HG03066 (cell line): ENCODE results near the gene NBEAL1.
"Not testable (repeated sequence)": the region's sequence is repeated elsewhere in the genome, so short reads cannot be mapped to it uniquely, and the experiment has no call there.

Source experiments
- ATAC-seq: cut with Tn5 transposase; IDR thresholded peaks from one replicate; pipeline ENCODE4 v1.9.1; 2021; ENCODE audit warnings: low read depth; ENCODE audit not compliant: unreplicated experiment

NBEAL1 gene

DNA sequence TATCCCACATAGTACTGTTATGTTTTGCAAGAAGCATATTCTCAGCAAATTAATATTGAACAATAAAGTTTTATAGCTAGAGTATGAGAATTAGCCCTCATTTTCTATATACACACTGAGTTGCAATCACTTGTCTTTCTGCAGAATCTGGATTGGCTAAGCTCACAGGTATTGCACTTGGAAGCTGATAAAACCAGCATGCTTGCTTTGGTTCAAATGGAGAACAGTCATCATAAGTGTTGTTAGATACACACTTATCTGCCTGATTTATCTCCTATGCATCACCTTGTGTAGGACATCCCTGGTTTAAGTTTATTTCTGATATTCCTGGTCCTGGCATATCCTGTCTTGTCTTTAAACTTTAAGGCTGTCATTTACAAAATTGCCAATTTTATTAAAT, 186.2 kb downstream of the NBEAL1 start:
- no peak for ATAC-seq

DNA sequence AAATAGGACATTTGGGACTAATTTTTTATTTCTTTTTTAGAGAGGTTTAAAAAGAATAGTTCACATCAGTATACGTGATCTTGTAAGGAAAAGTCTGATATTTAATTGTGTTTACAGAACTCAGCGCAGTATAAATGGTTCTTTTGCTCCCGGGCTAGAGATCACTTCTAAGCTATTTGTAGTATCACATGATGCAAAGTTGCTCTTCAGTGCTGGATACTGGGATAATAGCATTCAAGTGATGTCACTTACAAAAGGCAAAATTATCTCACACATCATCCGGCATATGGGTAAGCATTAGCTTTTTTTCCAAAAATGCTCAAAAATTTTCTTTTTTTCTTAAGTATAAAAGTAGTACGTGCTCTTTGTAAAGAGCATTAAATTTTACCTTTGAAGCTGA, 186.8 kb downstream of the NBEAL1 start:
- no peak for ATAC-seq

DNA sequence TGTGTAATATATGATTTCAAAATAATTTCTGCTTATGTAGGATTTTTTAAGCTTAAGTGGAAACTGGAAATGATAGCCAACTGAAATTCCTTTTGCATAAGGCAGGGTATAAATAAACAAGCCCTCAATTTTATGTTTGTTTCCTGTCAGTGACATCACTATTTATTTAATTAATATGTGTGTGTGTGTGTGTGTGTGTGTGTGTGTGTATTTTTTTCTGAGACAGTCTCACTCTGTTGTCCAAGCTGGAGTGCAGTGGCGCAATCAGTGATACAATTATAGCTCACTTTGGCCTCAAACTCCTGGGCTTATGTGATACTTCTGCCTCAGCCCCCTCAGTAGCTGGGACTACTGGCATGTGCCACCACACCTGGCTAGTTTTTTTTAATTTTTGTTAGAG, 194.9 kb downstream of the NBEAL1 start:
- no peak for ATAC-seq

DNA sequence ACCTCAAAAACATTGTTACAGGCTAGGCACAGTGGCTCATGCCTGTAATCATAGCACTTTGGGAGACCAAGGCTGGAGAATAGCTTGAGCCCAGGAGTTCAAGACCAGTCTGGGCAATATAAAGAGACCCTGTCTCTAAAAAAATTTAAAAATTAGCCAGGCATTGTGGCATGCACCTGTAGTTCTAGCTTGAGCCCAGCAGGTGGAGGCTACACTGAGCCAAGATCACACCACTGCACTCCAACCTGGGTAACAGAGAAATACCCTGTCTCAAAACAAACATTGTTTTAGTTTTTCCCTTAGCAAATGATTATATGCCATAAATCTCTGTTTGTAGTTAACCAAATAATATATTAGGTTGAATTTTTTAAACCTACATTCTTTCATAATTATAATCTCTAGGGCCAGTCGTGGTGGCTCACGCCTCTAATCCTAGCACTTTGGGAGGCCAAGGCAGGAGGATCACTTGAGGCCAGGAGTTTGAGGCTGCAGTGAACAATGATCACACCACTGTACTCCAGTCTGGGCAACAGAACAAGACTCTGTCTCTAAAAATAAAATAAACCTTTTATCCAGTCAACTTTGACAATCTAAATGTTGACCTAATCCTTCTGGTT, 210.9 kb downstream of the NBEAL1 start:
- ATAC-seq: no peak

DNA sequence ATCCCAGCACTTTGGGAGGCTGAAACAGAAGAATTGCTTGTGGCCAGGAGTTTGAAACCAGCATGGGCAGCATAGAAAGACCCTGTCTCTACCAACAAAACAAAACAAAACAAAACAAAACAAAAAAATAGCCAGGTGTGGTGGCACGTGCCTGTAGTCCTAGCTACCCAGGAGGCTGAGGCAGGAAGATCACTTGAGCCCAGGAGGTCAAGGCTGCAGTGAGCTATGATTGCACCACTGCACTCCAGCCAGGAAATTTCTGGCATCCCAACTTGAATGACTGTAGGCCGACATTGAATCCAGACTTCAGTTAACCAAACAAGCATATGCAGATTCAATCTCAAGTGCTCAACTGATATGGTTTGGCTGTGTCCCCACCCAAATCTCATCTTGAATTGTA, 215.0 kb downstream of the NBEAL1 start:
- ATAC-seq: not testable (repeated sequence)

DNA sequence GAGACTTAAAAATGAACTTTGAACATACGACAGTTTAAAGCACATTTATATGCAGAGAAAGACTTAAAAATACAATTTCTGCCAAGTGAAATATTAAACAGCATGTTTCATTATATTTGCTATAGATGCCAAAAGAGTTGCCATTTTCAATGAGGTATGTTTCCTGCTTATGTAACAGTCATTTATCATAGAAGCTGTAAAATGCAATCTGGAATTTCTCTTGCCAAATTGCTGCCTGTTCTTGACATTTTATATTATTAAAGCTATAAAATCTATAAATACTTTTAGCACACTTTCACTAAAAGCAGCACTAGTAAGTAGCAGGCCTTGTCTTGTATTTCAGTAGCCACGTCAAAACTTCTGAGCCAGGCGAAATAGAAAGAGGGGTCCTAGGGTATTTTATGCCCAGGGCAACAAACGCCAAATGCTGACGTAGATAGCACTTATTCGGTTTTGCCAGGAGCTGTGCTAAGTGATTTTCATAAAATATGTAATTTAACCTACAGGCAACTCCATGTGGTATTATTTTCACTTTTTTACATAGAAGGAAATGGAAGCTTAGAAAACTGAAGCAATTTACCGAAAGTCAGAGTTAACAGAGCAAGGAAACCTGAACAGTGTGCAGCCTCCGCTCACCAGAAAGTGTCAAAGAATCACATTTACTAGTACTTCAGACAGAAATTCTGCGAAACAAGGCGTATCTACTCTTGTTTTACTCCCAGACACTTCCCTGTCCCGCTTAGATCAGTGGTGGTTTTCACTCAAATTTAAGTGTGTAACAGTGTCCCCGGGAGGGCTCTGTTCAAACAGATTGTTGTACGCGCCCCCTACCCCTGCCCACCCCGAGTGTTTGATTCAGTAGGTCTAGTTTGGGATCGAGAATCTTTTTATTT, 222.9 kb downstream of the NBEAL1 start:
- no peak for ATAC-seq

DNA sequence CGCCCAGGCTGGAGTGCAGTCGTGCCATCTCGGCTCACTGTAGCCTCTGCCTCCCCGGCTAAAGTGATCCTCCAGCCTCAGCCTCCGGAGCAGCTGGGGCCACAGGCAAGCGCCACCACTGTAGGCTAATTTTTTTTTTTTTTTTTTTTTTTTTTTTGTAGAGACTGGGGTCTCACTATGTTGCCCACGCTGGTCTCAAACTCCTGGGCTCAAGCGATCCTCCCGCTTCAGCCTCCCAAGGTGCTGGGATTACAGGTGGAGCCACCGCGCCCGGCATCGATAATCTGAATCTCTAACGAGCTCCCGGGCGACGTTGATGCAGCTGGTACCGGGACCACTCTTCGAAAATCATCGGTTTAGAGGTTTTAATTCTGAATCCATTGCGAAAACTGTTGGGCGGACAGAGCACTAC, 223.6 kb downstream of the NBEAL1 start:
- peak; percentile 1 for ATAC-seq

DNA sequence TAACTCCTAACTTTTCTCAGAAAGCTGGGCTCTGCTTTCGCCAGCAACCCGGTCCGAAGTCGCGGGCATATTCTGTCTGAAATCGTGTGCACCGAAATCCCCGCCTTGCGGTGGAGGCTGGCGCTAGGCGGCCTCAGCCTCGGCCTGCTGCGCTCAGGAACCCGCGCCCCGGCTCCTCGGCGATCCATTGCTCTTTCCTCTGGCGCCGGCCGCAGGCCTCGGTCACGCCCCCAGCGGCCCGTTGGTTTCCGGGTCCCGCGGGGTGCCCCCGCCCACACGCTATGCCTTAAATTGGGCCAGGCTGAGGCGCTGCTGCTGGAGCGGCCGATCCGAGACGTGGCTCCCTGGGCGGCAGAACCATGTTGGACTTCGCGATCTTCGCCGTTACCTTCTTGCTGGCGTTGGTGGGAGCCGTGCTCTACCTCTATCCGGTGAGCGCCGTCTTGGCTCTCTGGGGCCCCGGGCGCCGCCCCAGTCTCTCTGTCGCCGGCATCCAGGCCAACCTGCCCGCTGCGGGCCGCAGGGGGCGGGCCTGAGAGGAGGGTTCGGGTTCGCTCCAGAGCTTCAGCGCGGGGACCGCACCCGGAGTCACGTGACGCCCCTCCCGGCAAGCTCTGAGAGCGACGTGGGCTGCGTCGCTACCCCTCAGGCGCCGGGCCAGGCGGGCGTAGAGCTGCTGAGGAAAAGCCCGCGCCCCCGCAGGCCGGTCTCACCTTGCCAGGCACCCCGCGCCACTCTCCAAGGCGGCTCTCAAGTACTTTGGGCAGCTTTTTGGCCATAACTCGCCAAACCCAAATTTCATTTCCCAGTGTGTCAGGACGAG, 224.2 kb downstream of the NBEAL1 start, which contains the start of gene CYP20A1:
Gene CYP20A1, plus strand, starts transcription at position 315 of the 823 bp plus-strand sequence. Its CDS starts 45 bp downstream, at position 360.
- peak; percentile 84 for ATAC-seq

DNA sequence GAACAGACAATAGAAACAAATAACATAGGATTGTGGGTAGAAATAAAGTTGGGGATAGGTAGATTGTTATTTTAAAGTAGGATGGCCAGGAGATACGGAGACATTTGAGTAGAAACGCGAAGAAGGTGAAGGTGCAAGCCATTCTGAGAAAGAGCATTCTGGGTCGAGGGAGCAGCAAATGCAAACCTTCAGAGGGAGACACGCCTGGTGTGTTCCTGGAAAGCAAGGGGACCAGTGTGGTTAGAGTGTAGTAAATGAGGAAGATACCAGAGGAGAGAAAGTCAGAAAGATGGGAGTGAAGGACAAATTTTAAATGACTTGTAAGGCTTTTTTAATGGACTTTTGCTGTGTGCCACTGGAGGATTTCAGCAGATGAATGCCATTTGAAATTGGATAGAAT, 225.8 kb downstream of the NBEAL1 start:
- no peak for ATAC-seq

DNA sequence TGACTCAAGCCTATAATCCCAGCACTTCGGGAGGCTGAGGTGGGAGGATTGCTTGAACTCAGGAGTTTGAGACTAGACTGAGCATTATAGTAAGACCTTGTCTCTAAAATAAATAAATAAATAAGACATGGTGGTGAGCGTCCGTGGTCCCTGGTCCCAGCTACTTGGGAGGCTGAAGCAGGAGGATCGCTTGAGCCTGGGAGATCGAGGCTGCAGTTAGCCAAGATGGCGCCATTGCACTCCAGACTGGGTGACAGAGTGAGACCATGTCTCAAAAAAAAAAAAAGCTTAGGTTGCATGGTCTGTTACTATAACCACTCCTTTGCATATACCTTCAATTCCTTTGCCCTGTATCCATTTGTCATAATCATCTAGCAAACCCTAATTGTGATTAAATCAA, 227.8 kb downstream of the NBEAL1 start:
- ATAC-seq: no peak

DNA sequence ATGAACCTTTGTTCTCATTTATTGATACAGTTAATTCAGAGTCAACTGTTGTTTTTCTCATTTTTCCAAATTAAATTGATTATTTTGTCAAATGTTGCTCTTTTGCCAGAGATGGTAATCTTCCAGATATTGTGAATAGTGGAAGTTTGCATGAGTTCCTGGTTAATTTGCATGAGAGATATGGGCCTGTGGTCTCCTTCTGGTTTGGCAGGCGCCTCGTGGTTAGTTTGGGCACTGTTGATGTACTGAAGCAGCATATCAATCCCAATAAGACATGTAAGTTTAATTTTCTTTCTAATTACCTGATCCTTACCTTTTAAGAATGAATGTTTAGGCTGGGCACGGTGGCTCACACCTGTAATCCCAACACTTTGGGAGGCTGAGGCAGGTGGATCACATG, 232.0 kb downstream of the NBEAL1 start:
- ATAC-seq: no peak

DNA sequence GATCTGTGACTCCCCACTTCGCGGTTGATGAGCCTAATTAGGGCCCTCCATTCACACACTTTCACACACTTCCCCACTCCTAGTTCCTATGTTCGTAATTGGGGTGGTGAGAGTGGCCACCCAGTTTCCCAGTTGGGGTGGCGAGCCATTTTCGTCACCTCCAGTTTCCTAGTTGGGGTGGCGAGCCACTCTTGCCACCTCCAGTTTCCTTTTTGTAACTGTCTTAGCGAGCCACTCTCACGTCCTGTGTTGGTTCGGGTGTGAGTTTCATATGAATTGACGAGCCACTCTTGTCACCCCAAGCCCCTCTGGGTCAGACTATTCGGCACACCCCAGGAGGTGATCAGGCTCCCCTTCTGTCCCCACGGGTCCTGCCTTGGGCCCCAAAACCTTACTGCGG, 238.1 kb downstream of the NBEAL1 start:
- ATAC-seq: no peak

DNA sequence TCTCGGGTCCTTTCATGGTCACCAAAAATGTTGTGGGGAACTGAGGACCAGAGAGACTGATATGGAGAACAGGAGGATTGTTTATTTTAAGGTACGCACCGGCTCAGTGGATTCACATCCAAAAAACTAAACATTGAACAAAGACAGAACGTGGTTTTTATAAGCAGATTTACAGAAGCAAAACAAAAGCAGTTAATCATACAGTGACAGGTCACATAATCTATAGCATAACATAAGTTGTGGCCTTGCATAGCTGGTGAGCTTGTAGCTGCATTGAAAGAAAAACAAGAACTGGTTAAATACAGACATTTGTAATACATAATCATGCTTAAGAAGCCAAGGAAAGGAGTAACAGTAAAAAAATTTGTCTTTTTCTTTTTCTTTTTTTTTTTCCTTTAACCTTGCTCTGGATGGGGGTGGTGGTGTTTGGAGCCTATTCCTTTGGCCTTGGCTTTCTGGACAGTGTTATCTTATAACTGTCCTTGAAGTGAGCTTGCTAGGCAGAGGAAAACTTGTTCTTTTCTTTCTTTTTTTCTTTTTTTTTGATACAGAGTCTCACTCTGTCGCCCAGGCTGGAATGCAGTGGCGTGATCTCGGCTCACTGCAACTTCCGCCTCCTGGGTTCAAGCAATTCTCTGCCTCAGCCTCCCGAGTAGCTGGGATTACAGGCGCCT, 238.9 kb downstream of the NBEAL1 start:
- not testable (repeated sequence) for ATAC-seq

DNA sequence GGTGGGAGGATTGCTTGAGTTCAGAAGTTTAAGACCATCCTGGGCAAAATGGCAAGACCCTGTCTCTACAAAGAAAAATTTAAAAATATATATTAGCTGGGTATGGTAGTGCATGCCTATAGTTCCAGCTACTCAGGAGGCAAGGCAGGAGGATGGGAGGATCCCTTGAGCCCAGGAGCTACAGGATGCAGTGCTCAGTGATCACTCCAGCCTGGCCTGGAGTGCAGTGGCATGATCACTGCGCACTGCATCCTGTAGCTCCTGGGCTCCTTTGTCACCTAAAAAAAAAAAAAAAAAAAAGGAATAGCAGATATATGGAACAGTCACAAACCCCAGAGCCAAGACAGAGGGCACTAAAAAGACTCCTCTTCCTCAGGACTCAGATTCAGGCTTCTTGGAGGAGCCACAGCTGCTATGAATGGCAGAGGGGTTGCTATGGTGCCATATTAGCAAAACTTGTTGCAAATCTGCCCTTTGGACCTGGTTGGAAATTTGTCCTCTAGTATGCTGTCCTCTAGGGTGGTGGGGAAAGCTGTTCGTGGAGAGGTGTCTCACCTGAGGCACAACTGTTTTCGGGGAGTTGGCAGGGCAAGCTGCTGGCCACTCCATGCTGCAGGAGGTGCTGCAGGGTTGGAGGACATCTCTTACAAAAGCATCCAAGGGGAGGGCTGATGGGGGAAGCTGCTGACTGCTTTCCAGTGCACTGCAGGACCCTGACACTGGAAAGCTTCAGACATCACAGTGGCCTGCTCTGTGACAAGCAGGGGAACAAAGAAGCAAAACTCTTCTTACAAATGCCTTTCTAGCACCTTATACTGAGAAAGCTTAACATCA, 246.9 kb downstream of the NBEAL1 start:
- ATAC-seq: no peak
